GM12878 (cell line): ENCODE results near the gene OXCT1. TPM values are rescaled to one million over a fixed set of nuclear protein-coding genes. Genes with fewer than 3 reads are reported as not detected.

Experiments
- IKZF2 ChIP-seq, 2 experiments: fragments of 450-650 bp; IDR thresholded peaks; 2 replicates each; pipeline ENCODE4 v1.6.1; 2017; ENCODE audit warnings: mild to moderate bottlenecking in 2 of 2, moderate library complexity in 2 of 2
- RB1 ChIP-seq: fragments of 450-650 bp; formaldehyde crosslinking; IDR thresholded peaks from 2 replicates; pipeline ENCODE4 v1.6.1; 2017; ENCODE audit warnings: mild to moderate bottlenecking, borderline replicate concordance
- SRF ChIP-seq, 2 experiments: IDR thresholded peaks; 2 replicates each; pipeline ENCODE4 v1.6.1; 2011; ENCODE audit warnings: low read depth in 2 of 2, low read length in 2 of 2, mild to moderate bottlenecking in 1 of 2, moderate library complexity in 1 of 2
- TARDBP ChIP-seq: IDR thresholded peaks from 2 replicates; pipeline ENCODE4 v1.6.1; 2016; ENCODE audit warnings: borderline replicate concordance
- polyA plus RNA-seq, 11 experiments: library from polyadenylated mRNA; depleted of rRNA in 4 of 11; unstranded in 6 of 11; stranded (reverse) in 5 of 11; fragments of >200 nt; fragmentation: Nextera tagmentation in 4 of 11; fragmentation: Illumina TruSeq in 1 of 11; extraction: Ambion mirVana in 4 of 11; extraction: Trizol in 1 of 11; gene quantifications; 1 replicate in 1 of 11; 2 replicates in 10 of 11; pipeline versions ENCODE4 v1.2.1 to v1.2.3, GENCODE V29; 2011 to 2016; ENCODE audit warnings: inconsistent platforms in 2 of 11, missing spikeins in 2 of 11, low read depth in 1 of 11
- total RNA-seq, 4 experiments: library from RNA; depleted of rRNA in 3 of 4; stranded (reverse); fragments of >200 nt in 3 of 4; fragmentation: Illumina TruSeq in 1 of 4; extraction: Trizol in 1 of 4; gene quantifications; 2 replicates each; pipeline versions ENCODE4 v1.2.1 to v1.2.3, GENCODE V29; 2013 to 2021
- TF ChIP-seq, protein P1 (sequence below): fragments of 450-650 bp; IDR thresholded peaks from 2 replicates; pipeline ENCODE4 v1.6.1; 2017; ENCODE audit warnings: antibody characterized with exemption, mild to moderate bottlenecking, moderate library complexity
- TF ChIP-seq, protein P2 (sequence below): IDR thresholded peaks from 2 replicates; pipeline ENCODE4 v1.6.1; 2012; ENCODE audit warnings: low read length, inconsistent platforms
- TF ChIP-seq, protein P3 (sequence below): IDR thresholded peaks from 2 replicates; pipeline ENCODE4 v1.6.1; 2011; ENCODE audit warnings: low read depth, low read length, improper control_type of control experiment, borderline replicate concordance
- TF ChIP-seq, protein P4 (sequence below): fragments of 450-650 bp; formaldehyde crosslinking; IDR thresholded peaks from 2 replicates; pipeline ENCODE4 v1.5.0; 2022; ENCODE audit warnings: mild to moderate bottlenecking, missing genetic modification characterization

OXCT1 gene
- total and polyA plus RNA-seq, 10 of the 15 experiments (the other 5 are each of a cell fraction or from before 2014, with no cell fraction given): 46.9 to 103 (median 70.5) TPM

DNA sequence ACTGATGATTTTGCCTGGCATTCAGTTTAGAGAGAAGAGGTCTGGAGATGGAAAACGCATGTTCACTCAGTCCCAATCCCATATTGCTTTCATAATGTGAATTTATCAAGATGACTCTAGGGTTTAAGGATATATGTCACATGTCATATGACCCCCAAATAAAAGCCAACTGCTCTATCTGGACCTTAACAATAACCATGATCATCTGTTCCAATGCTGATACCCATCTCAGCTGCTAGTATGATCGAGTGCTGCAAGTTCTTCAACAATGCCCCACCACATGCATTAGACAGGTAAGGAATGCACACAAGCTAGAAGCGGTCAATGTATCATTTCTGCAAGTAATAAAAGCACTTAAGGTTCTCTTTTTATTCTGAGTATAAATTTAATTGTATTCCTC is 91.8 kb downstream of the OXCT1 start (continued):
- TF ChIP-seq, protein P1, sequence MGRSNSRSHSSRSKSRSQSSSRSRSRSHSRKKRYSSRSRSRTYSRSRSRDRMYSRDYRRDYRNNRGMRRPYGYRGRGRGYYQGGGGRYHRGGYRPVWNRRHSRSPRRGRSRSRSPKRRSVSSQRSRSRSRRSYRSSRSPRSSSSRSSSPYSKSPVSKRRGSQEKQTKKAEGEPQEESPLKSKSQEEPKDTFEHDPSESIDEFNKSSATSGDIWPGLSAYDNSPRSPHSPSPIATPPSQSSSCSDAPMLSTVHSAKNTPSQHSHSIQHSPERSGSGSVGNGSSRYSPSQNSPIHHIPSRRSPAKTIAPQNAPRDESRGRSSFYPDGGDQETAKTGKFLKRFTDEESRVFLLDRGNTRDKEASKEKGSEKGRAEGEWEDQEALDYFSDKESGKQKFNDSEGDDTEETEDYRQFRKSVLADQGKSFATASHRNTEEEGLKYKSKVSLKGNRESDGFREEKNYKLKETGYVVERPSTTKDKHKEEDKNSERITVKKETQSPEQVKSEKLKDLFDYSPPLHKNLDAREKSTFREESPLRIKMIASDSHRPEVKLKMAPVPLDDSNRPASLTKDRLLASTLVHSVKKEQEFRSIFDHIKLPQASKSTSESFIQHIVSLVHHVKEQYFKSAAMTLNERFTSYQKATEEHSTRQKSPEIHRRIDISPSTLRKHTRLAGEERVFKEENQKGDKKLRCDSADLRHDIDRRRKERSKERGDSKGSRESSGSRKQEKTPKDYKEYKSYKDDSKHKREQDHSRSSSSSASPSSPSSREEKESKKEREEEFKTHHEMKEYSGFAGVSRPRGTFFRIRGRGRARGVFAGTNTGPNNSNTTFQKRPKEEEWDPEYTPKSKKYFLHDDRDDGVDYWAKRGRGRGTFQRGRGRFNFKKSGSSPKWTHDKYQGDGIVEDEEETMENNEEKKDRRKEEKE: no peak
- TF ChIP-seq, protein P2, sequence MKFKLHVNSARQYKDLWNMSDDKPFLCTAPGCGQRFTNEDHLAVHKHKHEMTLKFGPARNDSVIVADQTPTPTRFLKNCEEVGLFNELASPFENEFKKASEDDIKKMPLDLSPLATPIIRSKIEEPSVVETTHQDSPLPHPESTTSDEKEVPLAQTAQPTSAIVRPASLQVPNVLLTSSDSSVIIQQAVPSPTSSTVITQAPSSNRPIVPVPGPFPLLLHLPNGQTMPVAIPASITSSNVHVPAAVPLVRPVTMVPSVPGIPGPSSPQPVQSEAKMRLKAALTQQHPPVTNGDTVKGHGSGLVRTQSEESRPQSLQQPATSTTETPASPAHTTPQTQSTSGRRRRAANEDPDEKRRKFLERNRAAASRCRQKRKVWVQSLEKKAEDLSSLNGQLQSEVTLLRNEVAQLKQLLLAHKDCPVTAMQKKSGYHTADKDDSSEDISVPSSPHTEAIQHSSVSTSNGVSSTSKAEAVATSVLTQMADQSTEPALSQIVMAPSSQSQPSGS: no peak
- TF ChIP-seq RB1: no peak
- no peak for TF ChIP-seq TARDBP
- TF ChIP-seq IKZF2 (IDR thresholded peaks at IDR 0.05): no peak
- TF ChIP-seq SRF (IDR thresholded peaks at IDR 0.05; ENCODE audit: low read depth in 2 of 2, low read length in 2 of 2): no peak
- TF ChIP-seq, protein P3, sequence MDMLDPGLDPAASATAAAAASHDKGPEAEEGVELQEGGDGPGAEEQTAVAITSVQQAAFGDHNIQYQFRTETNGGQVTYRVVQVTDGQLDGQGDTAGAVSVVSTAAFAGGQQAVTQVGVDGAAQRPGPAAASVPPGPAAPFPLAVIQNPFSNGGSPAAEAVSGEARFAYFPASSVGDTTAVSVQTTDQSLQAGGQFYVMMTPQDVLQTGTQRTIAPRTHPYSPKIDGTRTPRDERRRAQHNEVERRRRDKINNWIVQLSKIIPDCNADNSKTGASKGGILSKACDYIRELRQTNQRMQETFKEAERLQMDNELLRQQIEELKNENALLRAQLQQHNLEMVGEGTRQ: no peak
- TF ChIP-seq, protein P4, sequence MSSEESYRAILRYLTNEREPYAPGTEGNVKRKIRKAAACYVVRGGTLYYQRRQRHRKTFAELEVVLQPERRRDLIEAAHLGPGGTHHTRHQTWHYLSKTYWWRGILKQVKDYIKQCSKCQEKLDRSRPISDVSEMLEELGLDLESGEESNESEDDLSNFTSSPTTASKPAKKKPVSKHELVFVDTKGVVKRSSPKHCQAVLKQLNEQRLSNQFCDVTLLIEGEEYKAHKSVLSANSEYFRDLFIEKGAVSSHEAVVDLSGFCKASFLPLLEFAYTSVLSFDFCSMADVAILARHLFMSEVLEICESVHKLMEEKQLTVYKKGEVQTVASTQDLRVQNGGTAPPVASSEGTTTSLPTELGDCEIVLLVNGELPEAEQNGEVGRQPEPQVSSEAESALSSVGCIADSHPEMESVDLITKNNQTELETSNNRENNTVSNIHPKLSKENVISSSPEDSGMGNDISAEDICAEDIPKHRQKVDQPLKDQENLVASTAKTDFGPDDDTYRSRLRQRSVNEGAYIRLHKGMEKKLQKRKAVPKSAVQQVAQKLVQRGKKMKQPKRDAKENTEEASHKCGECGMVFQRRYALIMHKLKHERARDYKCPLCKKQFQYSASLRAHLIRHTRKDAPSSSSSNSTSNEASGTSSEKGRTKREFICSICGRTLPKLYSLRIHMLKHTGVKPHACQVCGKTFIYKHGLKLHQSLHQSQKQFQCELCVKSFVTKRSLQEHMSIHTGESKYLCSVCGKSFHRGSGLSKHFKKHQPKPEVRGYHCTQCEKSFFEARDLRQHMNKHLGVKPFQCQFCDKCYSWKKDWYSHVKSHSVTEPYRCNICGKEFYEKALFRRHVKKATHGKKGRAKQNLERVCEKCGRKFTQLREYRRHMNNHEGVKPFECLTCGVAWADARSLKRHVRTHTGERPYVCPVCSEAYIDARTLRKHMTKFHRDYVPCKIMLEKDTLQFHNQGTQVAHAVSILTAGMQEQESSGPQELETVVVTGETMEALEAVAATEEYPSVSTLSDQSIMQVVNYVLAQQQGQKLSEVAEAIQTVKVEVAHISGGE (CRISPR knock-in tag): no peak
- TF ChIP-seq, all 136 proteins: peak for 0
